OCI-LY7 (cell line): ENCODE measurements around the gene MTF2. TPM values are rescaled to one million over a fixed set of nuclear protein-coding genes. Genes with fewer than 3 reads are reported as not detected.

ENCODE experiments used
- BruUV-seq: library from RNA; stranded (reverse); fragments of 400-500 nt; replicated peaks from 2 replicates; lab custom pipeline; 2021; lab: Mats Ljungman, UMichigan
- CTCF ChIA-PET: fragments of 300-600 bp; sonication (Branson Sonifier 250); formaldehyde crosslinking; loops from one replicate; lab custom pipeline; 2022; ENCODE audit warnings: antibody characterized with exemption; ENCODE audit not compliant: unreplicated experiment; lab: Charles Lee
- POLR2A ChIA-PET: fragments of 300-600 bp; sonication (Branson Sonifier 250); formaldehyde crosslinking; loops from one replicate; lab custom pipeline; 2022; ENCODE audit warnings: antibody characterized with exemption; lab: Charles Lee
- DNase-seq: peaks from one replicate; pipeline ENCODE4 v3.0.0-alpha.2; 2015; ENCODE audit warnings: low spot score
- H2AFZ ChIP-seq: fragments of 200-600 bp; sonication (generic), shearing (Covaris generic); 2 replicates; pipeline ENCODE4 v1.6.1; 2014; ENCODE audit warnings: mild to moderate bottlenecking, antibody characterized with exemption, low read length, moderate library complexity
- H3K27ac ChIP-seq: fragments of 200-600 bp; sonication (generic); 2 replicates; pipeline ENCODE4 v1.5.1; 2014; ENCODE audit warnings: mixed run types, low read depth, mild to moderate bottlenecking, moderate library complexity, low read length, inconsistent platforms; ENCODE audit not compliant: poor library complexity, severe bottlenecking
- H3K36me3 ChIP-seq: fragments of 200-600 bp; sonication (generic); 2 replicates; pipeline ENCODE4 v1.6.1; 2014; ENCODE audit warnings: mild to moderate bottlenecking, antibody characterized with exemption, low read length, moderate library complexity, mixed read lengths; ENCODE audit not compliant: insufficient read depth
- H3K4me1 ChIP-seq: fragments of 200-600 bp; sonication (generic); 2 replicates; pipeline ENCODE4 v1.5.1; 2014; ENCODE audit warnings: mild to moderate bottlenecking, low read length; ENCODE audit not compliant: insufficient read depth, poor library complexity, severe bottlenecking
- H3K4me2 ChIP-seq: fragments of 200-600 bp; sonication (generic); 2 replicates; pipeline ENCODE4 v1.6.1; 2014; ENCODE audit warnings: mild to moderate bottlenecking, low read length
- H3K4me3 ChIP-seq: fragments of 200-600 bp; sonication (generic); 2 replicates; pipeline ENCODE4 v1.5.1; 2014; ENCODE audit warnings: mild to moderate bottlenecking, low read depth, low read length; ENCODE audit not compliant: poor library complexity, severe bottlenecking
- H3K79me2 ChIP-seq: fragments of 200-600 bp; sonication (generic); 2 replicates; pipeline ENCODE4 v1.6.1; 2016; ENCODE audit warnings: low read depth, mild to moderate bottlenecking, low read length, moderate library complexity, mixed read lengths; ENCODE audit not compliant: insufficient read depth
- H3K9me2 ChIP-seq: fragments of 200-600 bp; sonication (generic); 2 replicates; pipeline ENCODE4 v1.6.1; 2016; ENCODE audit warnings: mild to moderate bottlenecking, low read length, mixed read lengths; ENCODE audit not compliant: insufficient read depth
- H3K9me3 ChIP-seq: fragments of 200-600 bp; sonication (generic); 2 replicates; pipeline ENCODE4 v1.6.1; 2014; ENCODE audit warnings: mild to moderate bottlenecking, mixed run types, low read length, mixed read lengths
- H4K20me1 ChIP-seq: fragments of 200-600 bp; sonication (generic); 2 replicates; pipeline ENCODE4 v1.6.1; 2014; ENCODE audit warnings: mild to moderate bottlenecking, antibody characterized with exemption, low read length, moderate library complexity, mixed read lengths; ENCODE audit not compliant: insufficient read depth
- EZH2phosphoT487 ChIP-seq: fragments of 200-600 bp; sonication (generic); IDR thresholded peaks from 2 replicates; pipeline ENCODE4 v1.6.1; 2018; ENCODE audit warnings: low read depth, borderline replicate concordance, mild to moderate bottlenecking, mixed run types, antibody characterized with exemption, low read length, moderate library complexity, mixed read lengths
- intact Hi-C: fragments of 100-400 bp; cut with micrococcal nuclease; formaldehyde crosslinking; loops from one replicate; pipeline ENCODE4 v1.10.0; 2022; ENCODE audit not compliant: unreplicated experiment
- total RNA-seq, 2 experiments: library from RNA; depleted of rRNA in 1 of 2; stranded (reverse); fragments of >200 nt in 1 of 2; shearing (Covaris generic) in 1 of 2; gene quantifications; 2 replicates each; pipeline ENCODE4 v1.2.3, GENCODE V29; 2014 to 2022
- TF ChIP-seq, protein P1 (sequence below): fragments of 200-600 bp; sonication (generic); conservative IDR thresholded peaks from 2 replicates; pipeline ENCODE4 v1.5.1; 2014; ENCODE audit warnings: mild to moderate bottlenecking, antibody characterized with exemption, low read length, moderate library complexity, mixed read lengths

Gene MTF2
- total RNA-seq, 2 experiments from 2014 or later, result 48.1 to 112 TPM

DNA sequence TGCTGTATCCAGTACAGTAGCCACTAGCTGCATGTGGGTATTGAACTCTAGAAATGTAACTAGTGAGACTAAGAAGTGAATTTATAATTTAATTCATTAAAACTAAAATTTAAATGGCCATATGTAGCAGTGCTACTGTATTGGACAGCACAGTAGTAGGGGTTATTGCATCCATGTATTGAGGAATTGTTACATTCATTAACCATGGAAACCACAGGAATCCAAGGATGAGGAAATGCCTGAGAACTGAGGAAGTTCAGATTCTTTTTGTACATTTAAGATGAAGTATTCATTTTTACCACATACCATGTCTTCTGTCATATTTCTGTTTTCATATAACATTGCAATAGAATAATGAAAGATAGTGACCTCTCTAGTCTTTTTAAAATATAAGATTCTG is 2.6 kb downstream of the MTF2 start:
- no peak for DNase-seq
- BruUV-seq, result no TSS peak
- Histone ChIP-seq H3K9me2 (no peaks in the 10 kb centered on the region), H3K9me3 (peaks cover 30% of the 10 kb centered on the region), H3K4me2 (peak overlapping the region; percentile 79), H3K36me3 (peaks cover 74% of the 10 kb centered on the region), H2AFZ (no peak overlapping the region), H3K27ac (peak overlapping the region; percentile 87), H3K4me1 (peaks cover 38% of the 10 kb centered on the region), H3K4me3 (peak overlapping the region; percentile 84), H4K20me1 (peaks cover 35% of the 10 kb centered on the region), H3K79me2 (peaks cover 85% of the 10 kb centered on the region)
- POLR2A ChIA-PET, result interaction anchor here (0.6 to 2.3 kb wide), 9 partner anchors 11 to 193 kb away, joined by 3 to 13 read pairs (median 5); no protein-coding TSS in a partner anchor
- intact Hi-C loops, result loop anchor here (2.0 to 10.0 kb wide), 2 partner anchors 67 to 93 kb away; no protein-coding TSS in a partner anchor
- no peak for TF ChIP-seq EZH2phosphoT487
- TF ChIP-seq, protein P1, sequence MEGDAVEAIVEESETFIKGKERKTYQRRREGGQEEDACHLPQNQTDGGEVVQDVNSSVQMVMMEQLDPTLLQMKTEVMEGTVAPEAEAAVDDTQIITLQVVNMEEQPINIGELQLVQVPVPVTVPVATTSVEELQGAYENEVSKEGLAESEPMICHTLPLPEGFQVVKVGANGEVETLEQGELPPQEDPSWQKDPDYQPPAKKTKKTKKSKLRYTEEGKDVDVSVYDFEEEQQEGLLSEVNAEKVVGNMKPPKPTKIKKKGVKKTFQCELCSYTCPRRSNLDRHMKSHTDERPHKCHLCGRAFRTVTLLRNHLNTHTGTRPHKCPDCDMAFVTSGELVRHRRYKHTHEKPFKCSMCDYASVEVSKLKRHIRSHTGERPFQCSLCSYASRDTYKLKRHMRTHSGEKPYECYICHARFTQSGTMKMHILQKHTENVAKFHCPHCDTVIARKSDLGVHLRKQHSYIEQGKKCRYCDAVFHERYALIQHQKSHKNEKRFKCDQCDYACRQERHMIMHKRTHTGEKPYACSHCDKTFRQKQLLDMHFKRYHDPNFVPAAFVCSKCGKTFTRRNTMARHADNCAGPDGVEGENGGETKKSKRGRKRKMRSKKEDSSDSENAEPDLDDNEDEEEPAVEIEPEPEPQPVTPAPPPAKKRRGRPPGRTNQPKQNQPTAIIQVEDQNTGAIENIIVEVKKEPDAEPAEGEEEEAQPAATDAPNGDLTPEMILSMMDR, result no peak
- CTCF ChIA-PET, result interaction anchor here (0.7 kb wide), 1 partner anchor 62 kb away, joined by 3 read pairs; no protein-coding TSS in a partner anchor

DNA sequence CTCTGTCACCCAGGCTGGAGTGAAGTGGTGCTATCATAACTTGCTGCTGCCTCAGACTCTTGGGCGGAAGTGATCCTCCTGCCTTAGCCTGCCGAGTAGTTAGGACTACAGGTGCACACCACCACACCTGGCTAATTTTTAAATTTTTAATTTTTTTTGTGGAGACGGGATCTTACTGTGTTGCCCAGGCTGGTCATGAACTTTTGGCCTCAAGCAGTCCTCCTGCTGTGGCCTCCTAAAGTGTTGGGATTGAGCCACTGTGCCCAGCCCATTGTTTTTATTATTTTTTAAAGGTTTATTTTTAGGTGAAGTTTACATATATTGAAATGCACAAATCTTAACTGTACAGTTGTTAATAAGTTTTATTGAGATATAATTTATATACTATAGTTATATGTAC is 3.2 kb downstream of the MTF2 start:
- DNase-seq, result peak; percentile 33
- Histone ChIP-seq H3K4me3 (peak overlapping the region; percentile 84), H2AFZ (no peak overlapping the region), H3K27ac (no peak overlapping the region), H3K79me2 (peaks cover 91% of the 10 kb centered on the region), H3K36me3 (peaks cover 80% of the 10 kb centered on the region), H3K4me1 (peaks cover 32% of the 10 kb centered on the region), H3K4me2 (peak overlapping the region; percentile 79), H3K9me3 (peaks cover 33% of the 10 kb centered on the region), H3K9me2 (no peaks in the 10 kb centered on the region), H4K20me1 (peaks cover 36% of the 10 kb centered on the region)
- POLR2A ChIA-PET, result interaction anchor here (0.6 to 2.3 kb wide), 3 partner anchors 27 to 194 kb away, joined by 3 to 13 read pairs (median 5); no protein-coding TSS in a partner anchor
- TF ChIP-seq, protein P1, result no peak
- no peak for TF ChIP-seq EZH2phosphoT487
- intact Hi-C loops, result loop anchor here (10.0 kb wide), 1 partner anchor 92 kb away; no protein-coding TSS in a partner anchor
- no TSS peak for BruUV-seq
- CTCF ChIA-PET, result interaction anchor here (0.7 kb wide), 1 partner anchor 62 kb away, joined by 3 read pairs; no protein-coding TSS in a partner anchor

DNA sequence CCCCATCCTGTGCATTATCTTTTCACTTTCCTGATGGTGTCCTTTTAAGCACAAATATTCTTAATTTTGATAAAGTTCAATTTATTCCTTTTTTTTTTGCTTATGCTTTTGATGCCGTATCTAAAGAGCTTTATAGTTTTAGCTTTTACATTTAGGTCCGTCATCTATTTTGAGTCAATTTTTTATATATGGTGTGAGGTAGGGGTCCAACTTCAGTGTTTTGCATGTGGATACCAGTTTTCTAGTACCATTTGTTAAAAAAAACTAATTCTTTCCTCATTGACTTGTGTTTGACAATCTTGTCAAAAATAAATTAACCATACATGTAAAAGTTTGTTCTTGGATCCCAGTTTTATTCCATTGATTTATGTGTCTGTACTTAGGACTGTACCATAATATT is 4.9 kb downstream of the MTF2 start:
- TF ChIP-seq, protein P1, result no peak
- TF ChIP-seq EZH2phosphoT487, result no peak
- ChIA-PET POLR2A (no interaction called here), CTCF (no interaction called here)
- Histone ChIP-seq H3K9me2 (no peaks in the 10 kb centered on the region), H3K9me3 (peaks cover 41% of the 10 kb centered on the region), H2AFZ (no peak overlapping the region), H3K36me3 (peaks cover 96% of the 10 kb centered on the region), H3K4me2 (no peak overlapping the region), H3K79me2 (peaks cover 99% of the 10 kb centered on the region), H3K27ac (no peak overlapping the region), H3K4me3 (no peak overlapping the region), H3K4me1 (peaks cover 19% of the 10 kb centered on the region), H4K20me1 (peaks cover 36% of the 10 kb centered on the region)
- intact Hi-C loops, result loop anchor here (10.0 kb wide), 1 partner anchor 91 kb away; no protein-coding TSS in a partner anchor
- no TSS peak for BruUV-seq
- no peak for DNase-seq
